Sciatic nerve (tissue), 2 donors: ENCODE data around the gene CNBD2. TPM values are rescaled to one million over a fixed set of nuclear protein-coding genes. Genes with fewer than 3 reads are reported as not detected.
"Not testable (repeated sequence)": the region's sequence is repeated elsewhere in the genome, so short reads cannot be mapped to it uniquely, and the experiment has no call there.

Experiments used
- ATAC-seq: fragments of 200-7000 bp; cut with Tn5 transposase; one replicate; pipeline ENCODE4 v1.9.1; 2020; ENCODE audit warnings: mild to moderate bottlenecking, moderate library complexity
- DNase-seq: peaks from one replicate; pipeline ENCODE4 v3.0.0-alpha.2; 2020; ENCODE audit warnings: low spot score
- intact Hi-C: fragments of 100-400 bp; cut with DNase I; formaldehyde crosslinking; loops from one replicate; pipeline ENCODE4 v1.14.2; 2022
- total RNA-seq: library from RNA; stranded (reverse); fragmentation: NEBNext Ultra II Directional; extraction: Animal tissue kit (Norgen Biotek cat#: 25700); gene quantifications from one replicate; pipeline ENCODE4 v1.2.1, GENCODE V29; 2021
- donor health status: DM: no; HTN: no; CAD: no.
- donor health status: DM: no; HTN: no; CAD: no.

The CNBD2 gene
- total RNA-seq, 1 donor from 2014 or later: 4.4 TPM

- intact Hi-C loops: no loop called here
Observed at GRCh38 chr20:36010825-36011224, 42.4 kb downstream of the CNBD2 start.

GRCh38 chr20:36015806-36016403 lies 47.5 kb downstream of the CNBD2 start:
- no peak for DNase-seq
- ATAC-seq: no peak
- intact Hi-C loops: no loop called here

More at GRCh38 chr20:36010825-36011224, 42.4 kb downstream of the CNBD2 start:
- DNase-seq: no peak
- no peak for ATAC-seq

GRCh38 chr20:36017048-36017951 lies 48.9 kb downstream of the CNBD2 start:
- intact Hi-C loops: no loop called here
- ATAC-seq (peak; percentile 85), DNase-seq (peak; percentile 59)

GRCh38 chr20:36018208-36018988 lies 50.0 kb downstream of the CNBD2 start:
- no peak for DNase-seq
- intact Hi-C loops: no loop called here
- peak; percentile 47 for ATAC-seq

- intact Hi-C loops, ATAC-seq, DNase-seq: not testable (repeated sequence)
Observed at GRCh38 chr20:36026131-36026530, 57.7 kb downstream of the CNBD2 start.

- no peak for ATAC-seq
- intact Hi-C loops: no loop called here
- no peak for DNase-seq
Observed at GRCh38 chr20:36028106-36028808, 59.9 kb downstream of the CNBD2 start.

- ATAC-seq (peak; percentile 87), DNase-seq (peak; percentile 69)
- intact Hi-C loops: no loop called here
Observed at GRCh38 chr20:36030149-36030548, 61.8 kb downstream of the CNBD2 start.

GRCh38 chr20:36031806-36032205 lies 63.4 kb downstream of the CNBD2 start:
- no peak for ATAC-seq
- intact Hi-C loops: no loop called here
- no peak for DNase-seq

- DNase-seq: no peak
- intact Hi-C loops: no loop called here
- no peak for ATAC-seq
Observed at GRCh38 chr20:36034875-36035274, 66.5 kb downstream of the CNBD2 start.

GRCh38 chr20:36035745-36036144 lies 67.4 kb downstream of the CNBD2 start:
- DNase-seq: no peak
- ATAC-seq: no peak
- intact Hi-C loops: no loop called here

GRCh38 chr20:36036688-36037087 lies 68.3 kb downstream of the CNBD2 start:
- no peak for ATAC-seq
- no peak for DNase-seq
- intact Hi-C loops: no loop called here

GRCh38 chr20:36040571-36040970 lies 72.2 kb downstream of the CNBD2 start:
- no peak for ATAC-seq
- intact Hi-C loops: no loop called here
- no peak for DNase-seq

- peak; percentile 13 for DNase-seq
- intact Hi-C loops: no loop called here
- ATAC-seq: no peak
Observed at GRCh38 chr20:36043441-36043840, 75.1 kb downstream of the CNBD2 start.

GRCh38 chr20:36043892-36044515 lies 75.6 kb downstream of the CNBD2 start:
- DNase-seq: peak; percentile 23
- no peak for ATAC-seq
- intact Hi-C loops: no loop called here

GRCh38 chr20:36045373-36045714 lies 77.0 kb downstream of the CNBD2 start:
- intact Hi-C loops: no loop called here
- no peak for ATAC-seq
- no peak for DNase-seq

GRCh38 chr20:36046073-36046798 lies 77.8 kb downstream of the CNBD2 start:
- DNase-seq, ATAC-seq, intact Hi-C loops: not testable (repeated sequence)

GRCh38 chr20:36049408-36049807 lies 81.0 kb downstream of the CNBD2 start:
- intact Hi-C loops, ATAC-seq, DNase-seq: not testable (repeated sequence)
